ENCODE data around the gene CHRM3.
"Not testable (repeated sequence)": the region's sequence is repeated elsewhere in the genome, so short reads cannot be mapped to it uniquely, and the experiment has no call there.

CHRM3 gene

DNA sequence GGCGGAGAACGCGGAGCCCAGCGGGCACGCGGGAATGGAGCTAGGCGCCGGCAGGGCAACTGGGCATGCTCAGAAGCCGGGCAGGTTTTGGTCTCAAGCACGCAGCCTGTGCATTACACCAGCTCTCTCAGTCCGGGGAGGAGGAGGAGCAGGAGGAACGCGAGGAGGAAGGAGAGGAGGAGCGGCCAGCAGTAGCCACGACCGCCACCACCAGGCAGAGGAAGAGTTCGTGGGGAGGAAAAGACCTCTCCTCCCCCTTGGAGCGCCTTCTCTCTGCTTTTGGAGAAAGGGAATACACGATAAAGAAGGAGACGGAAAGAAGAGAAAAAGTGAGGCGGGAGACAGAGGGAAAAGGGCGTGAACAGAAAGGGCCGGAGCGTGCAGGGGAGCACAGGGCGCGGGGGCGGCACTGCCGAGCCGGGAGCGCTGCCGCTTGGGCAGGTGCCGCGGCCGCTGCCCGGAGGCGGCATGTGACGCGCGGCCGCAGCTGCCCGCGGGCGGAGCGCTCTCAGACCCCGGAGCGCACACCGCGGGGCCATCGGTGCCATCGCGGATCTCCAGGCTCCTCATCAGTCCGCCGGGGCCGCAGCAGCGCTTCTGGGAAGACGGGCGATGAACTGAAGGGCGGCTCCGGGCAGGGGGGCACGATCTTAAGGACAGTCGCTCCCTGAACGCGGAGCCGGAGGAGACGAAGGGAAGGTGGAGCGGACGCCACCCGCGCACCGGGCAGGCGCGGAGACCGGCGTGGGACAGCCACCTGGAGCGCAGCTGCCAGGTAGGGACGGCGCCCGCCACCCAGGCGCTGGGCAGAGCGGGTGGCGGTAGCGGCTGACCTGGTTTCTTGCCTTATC lies at the start of gene CHRM3:
TSS of gene CHRM3 (plus strand) at position 116 of the 851 bp plus-strand sequence. CDS start 520,884 bp downstream, outside the sequence.
- no peak within 1 kb of the TSS for H3K27ac Mint-ChIP-seq
- H3K36me3 Mint-ChIP-seq (ENCODE audit: low read depth): no peaks in the 10 kb centered on the region
- H3K4me3 Mint-ChIP-seq: peak within 1 kb of the TSS; percentile 78
- H3K27me3 Mint-ChIP-seq: peaks cover 64% of the 10 kb centered on the region
- DNase-seq: peak; percentile 43
- no peaks in the 10 kb centered on the region for H3K9me3 Mint-ChIP-seq
- H3K4me1 Mint-ChIP-seq (ENCODE audit: low read depth): peaks cover 23% of the 10 kb centered on the region

DNA sequence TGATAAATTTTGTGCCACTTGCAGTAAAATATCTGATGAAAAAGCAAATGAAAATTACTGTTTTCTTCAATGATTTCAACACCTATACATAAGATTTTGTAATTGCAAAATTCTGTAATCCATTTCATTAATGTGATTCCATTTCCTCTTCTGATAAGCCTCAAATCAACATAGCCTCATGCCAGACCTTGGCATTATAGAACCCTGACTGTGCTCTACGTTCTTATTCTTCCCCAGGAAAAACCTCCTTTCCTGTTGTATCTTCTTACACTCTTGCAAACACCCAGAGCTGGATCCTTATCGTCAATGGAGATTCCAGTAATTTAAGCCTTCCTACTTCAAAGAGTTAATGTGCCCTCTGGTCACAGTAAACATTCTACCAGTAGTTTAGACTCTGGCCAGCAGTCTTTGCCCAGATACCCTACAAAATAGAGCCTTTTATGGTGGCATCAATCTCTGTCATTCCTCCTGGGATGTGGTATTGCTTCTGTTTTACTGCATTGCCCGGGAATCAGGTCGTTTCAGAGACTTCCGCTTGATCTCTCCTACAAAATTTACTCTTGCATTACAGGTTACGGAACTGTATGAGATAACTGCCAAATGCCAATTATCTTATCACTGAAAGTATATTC lies 48.5 kb upstream of the CHRM3 start:
- no peaks in the 10 kb centered on the region for H3K4me1 Mint-ChIP-seq (ENCODE audit: low read depth)
- H3K27me3 Mint-ChIP-seq: no peaks in the 10 kb centered on the region
- no peak overlapping the region for H3K27ac Mint-ChIP-seq
- DNase-seq: no peak
- H3K36me3 Mint-ChIP-seq (ENCODE audit: low read depth): no peaks in the 10 kb centered on the region
- H3K9me3 Mint-ChIP-seq: no peaks in the 10 kb centered on the region
- H3K4me3 Mint-ChIP-seq: no peak overlapping the region

DNA sequence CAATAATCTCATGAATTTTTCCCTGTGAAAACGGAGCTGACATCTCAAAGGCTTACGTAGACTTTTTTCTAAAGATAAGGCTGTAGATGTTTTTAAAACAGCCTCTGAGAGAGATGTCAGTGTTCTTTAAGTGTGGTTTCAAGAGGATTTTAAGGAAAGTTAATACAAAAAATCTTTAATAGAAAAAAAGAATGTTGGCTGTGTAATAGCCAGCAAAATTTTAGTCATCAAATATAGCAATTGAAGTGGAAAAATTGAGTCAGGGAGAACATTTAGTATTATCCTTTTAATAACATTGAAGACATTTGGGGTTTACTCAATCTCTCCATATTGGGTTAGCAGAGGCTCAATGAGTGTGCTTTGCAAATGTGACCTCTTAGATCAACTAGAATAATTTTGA lies 38.6 kb upstream of the CHRM3 start:
- no peak for DNase-seq
- peaks cover 10% of the 10 kb centered on the region for H3K27me3 Mint-ChIP-seq
- H3K9me3 Mint-ChIP-seq: no peaks in the 10 kb centered on the region
- H3K36me3 Mint-ChIP-seq (ENCODE audit: low read depth): no peaks in the 10 kb centered on the region
- H3K4me1 Mint-ChIP-seq (ENCODE audit: low read depth): no peaks in the 10 kb centered on the region
- no peak overlapping the region for H3K27ac Mint-ChIP-seq
- no peak overlapping the region for H3K4me3 Mint-ChIP-seq

DNA sequence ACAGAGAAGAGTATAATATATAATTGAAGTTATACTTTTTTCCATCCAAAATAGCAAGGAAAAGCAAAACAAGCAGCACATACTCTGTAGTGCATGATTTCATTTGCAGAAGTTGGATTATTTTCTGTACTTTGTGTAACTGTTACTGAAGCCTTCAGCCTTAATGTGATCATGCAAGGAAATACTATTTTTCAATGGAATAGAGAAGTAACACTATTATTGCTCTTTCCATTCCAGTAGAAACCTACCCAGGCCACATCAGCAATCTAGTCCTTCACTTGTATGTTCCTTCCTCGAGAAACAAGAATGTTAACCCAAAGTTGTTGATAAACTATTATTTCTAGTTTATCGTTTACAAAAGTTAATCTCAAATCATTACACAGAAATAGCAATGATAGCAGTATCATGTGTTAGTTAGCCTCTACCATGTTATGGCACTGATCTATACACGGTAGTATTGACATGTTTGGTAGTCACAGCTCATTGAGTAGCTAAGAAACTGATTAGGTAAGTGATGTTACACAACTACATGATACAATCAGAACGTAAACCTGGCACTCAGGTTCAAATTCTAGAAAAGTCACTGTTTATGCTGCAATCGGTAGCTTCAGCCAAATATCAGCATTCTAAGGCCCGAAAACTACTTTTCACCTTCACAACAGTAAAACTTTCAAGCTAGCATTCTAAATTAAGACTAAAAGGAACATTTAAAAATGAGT lies 37.6 kb upstream of the CHRM3 start:
- Mint-ChIP-seq H3K9me3 (no peaks in the 10 kb centered on the region), H3K4me3 (no peak overlapping the region), H3K36me3 (ENCODE audit: low read depth) (no peaks in the 10 kb centered on the region), H3K27me3 (peaks cover 8% of the 10 kb centered on the region), H3K4me1 (ENCODE audit: low read depth) (no peaks in the 10 kb centered on the region), H3K27ac (no peak overlapping the region)
- DNase-seq: no peak

DNA sequence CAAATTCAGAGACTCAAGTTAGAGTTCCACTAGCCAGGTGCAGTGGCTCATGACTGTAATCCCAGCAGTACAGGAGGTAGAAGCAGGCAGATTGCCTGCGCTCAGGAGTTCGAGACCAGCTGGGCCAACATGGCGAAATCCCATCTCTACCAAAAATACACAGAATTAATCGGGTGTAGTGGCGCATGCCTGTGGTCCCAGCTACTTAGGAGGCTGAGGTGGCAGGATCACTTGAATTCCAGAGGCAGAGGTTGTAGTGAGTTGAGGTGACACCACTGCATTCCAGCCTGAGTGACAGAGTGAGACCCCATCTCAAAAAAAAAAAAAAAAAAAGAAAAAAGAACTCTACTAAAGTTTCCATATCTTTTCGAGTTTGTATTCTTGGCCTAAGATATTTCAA lies 36.7 kb upstream of the CHRM3 start:
- H3K4me3 Mint-ChIP-seq: no peak overlapping the region
- DNase-seq: no peak
- H3K4me1 Mint-ChIP-seq (ENCODE audit: low read depth): no peaks in the 10 kb centered on the region
- peaks cover 6% of the 10 kb centered on the region for H3K27me3 Mint-ChIP-seq
- H3K36me3 Mint-ChIP-seq (ENCODE audit: low read depth): no peaks in the 10 kb centered on the region
- H3K9me3 Mint-ChIP-seq: no peaks in the 10 kb centered on the region
- H3K27ac Mint-ChIP-seq: no peak overlapping the region

GRCh38 chr1:239353536-239353935 lies 32.8 kb upstream of the CHRM3 start:
- Mint-ChIP-seq H3K9me3 (no peaks in the 10 kb centered on the region), H3K27me3 (peaks cover 10% of the 10 kb centered on the region), H3K4me3 (no peak overlapping the region), H3K36me3 (ENCODE audit: low read depth) (no peaks in the 10 kb centered on the region), H3K4me1 (ENCODE audit: low read depth) (no peaks in the 10 kb centered on the region), H3K27ac (no peak overlapping the region)
- no peak for DNase-seq

DNA sequence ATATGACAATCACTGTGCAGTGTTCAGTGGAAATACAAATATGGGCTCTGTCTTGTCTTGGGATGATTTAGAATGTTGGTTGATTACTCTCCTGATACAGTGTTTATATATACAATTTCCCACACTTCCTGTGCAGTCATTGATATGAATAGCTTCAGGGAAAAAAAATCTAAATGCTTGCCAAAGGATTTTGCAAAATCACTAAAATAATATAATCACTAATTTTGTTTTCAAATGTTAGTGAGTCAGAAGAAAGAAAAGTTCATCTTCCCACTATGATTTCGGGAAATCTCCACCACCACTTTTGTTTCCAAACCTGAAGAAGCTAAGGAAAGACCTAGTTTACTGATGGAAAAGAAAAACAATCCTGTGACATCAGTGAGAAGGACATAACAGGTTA lies 32.1 kb upstream of the CHRM3 start:
- Mint-ChIP-seq H3K27ac (no peak overlapping the region), H3K9me3 (no peaks in the 10 kb centered on the region), H3K27me3 (peaks cover 10% of the 10 kb centered on the region), H3K4me3 (no peak overlapping the region), H3K36me3 (ENCODE audit: low read depth) (no peaks in the 10 kb centered on the region), H3K4me1 (ENCODE audit: low read depth) (no peaks in the 10 kb centered on the region)
- no peak for DNase-seq

DNA sequence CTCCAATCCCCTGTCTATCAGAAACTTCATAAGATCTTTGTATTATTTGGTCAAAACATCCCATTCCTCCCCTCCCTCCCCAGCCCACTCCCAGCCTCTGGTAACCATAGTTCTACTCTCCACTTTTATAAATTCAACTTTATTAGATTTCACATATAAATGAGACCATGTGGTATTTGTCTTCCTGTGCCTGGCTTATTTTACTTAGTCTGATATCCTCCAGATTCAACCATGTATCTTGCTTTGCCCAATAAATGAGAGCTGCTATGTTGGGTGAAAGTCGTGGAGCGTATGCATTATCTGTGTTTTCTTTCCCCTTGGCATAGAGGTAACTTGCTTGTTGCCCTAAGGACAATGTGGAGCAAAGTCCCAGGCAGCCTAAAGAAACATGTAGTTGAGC lies 28.5 kb upstream of the CHRM3 start:
- no peaks in the 10 kb centered on the region for H3K4me1 Mint-ChIP-seq (ENCODE audit: low read depth)
- H3K4me3 Mint-ChIP-seq: no peak overlapping the region
- no peaks in the 10 kb centered on the region for H3K36me3 Mint-ChIP-seq (ENCODE audit: low read depth)
- H3K9me3 Mint-ChIP-seq: no peaks in the 10 kb centered on the region
- H3K27ac Mint-ChIP-seq: no peak overlapping the region
- H3K27me3 Mint-ChIP-seq: peaks cover 10% of the 10 kb centered on the region
- DNase-seq: no peak

- Mint-ChIP-seq H3K4me3 (no peak overlapping the region), H3K27ac (no peak overlapping the region), H3K36me3 (ENCODE audit: low read depth) (no peaks in the 10 kb centered on the region), H3K4me1 (ENCODE audit: low read depth) (no peaks in the 10 kb centered on the region), H3K9me3 (no peaks in the 10 kb centered on the region), H3K27me3 (peaks cover 4% of the 10 kb centered on the region)
- DNase-seq: no peak
Observed at GRCh38 chr1:239361403-239361802, 25.0 kb upstream of the CHRM3 start.

DNA sequence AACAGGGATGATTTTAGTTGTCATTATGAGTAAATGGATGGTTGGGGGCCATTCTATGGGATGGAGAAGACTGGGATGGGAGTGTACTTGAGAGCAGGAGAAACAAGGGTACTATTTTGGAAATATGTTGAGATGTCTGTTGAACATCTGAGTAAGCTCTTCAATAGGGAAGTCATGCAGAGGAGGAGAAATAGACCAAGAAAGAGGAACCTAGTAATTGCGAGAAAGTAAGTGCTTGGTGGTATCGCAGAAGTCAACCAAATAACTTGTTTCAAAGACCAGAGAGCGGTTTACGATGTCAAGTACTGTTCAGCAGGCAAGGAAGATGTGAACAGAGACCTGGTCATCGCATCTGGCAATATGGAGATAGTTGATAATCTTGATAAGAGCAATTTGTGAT lies 22.4 kb upstream of the CHRM3 start:
- no peak for DNase-seq
- Mint-ChIP-seq H3K4me3 (no peak overlapping the region), H3K36me3 (ENCODE audit: low read depth) (no peaks in the 10 kb centered on the region), H3K9me3 (no peaks in the 10 kb centered on the region), H3K27me3 (no peaks in the 10 kb centered on the region), H3K4me1 (ENCODE audit: low read depth) (no peaks in the 10 kb centered on the region), H3K27ac (no peak overlapping the region)

GRCh38 chr1:239367196-239367810 lies 19.1 kb upstream of the CHRM3 start:
- H3K27me3 Mint-ChIP-seq: peaks cover 19% of the 10 kb centered on the region
- no peak for DNase-seq
- H3K4me1 Mint-ChIP-seq (ENCODE audit: low read depth): no peaks in the 10 kb centered on the region
- H3K9me3 Mint-ChIP-seq: no peaks in the 10 kb centered on the region
- no peak overlapping the region for H3K27ac Mint-ChIP-seq
- H3K4me3 Mint-ChIP-seq: no peak overlapping the region
- H3K36me3 Mint-ChIP-seq (ENCODE audit: low read depth): no peaks in the 10 kb centered on the region

- no peak overlapping the region for H3K4me3 Mint-ChIP-seq
- no peaks in the 10 kb centered on the region for H3K36me3 Mint-ChIP-seq (ENCODE audit: low read depth)
- no peaks in the 10 kb centered on the region for H3K4me1 Mint-ChIP-seq (ENCODE audit: low read depth)
- no peaks in the 10 kb centered on the region for H3K9me3 Mint-ChIP-seq
- peaks cover 19% of the 10 kb centered on the region for H3K27me3 Mint-ChIP-seq
- no peak for DNase-seq
- H3K27ac Mint-ChIP-seq: no peak overlapping the region
Observed at GRCh38 chr1:239368436-239369109, 17.8 kb upstream of the CHRM3 start.

GRCh38 chr1:239370869-239371268 lies 15.5 kb upstream of the CHRM3 start:
- not testable (repeated sequence) for H3K36me3 Mint-ChIP-seq (ENCODE audit: low read depth); H3K9me3 Mint-ChIP-seq; H3K4me1 Mint-ChIP-seq (ENCODE audit: low read depth); H3K4me3 Mint-ChIP-seq; DNase-seq; H3K27ac Mint-ChIP-seq
- peaks cover 19% of the 10 kb centered on the region for H3K27me3 Mint-ChIP-seq

DNA sequence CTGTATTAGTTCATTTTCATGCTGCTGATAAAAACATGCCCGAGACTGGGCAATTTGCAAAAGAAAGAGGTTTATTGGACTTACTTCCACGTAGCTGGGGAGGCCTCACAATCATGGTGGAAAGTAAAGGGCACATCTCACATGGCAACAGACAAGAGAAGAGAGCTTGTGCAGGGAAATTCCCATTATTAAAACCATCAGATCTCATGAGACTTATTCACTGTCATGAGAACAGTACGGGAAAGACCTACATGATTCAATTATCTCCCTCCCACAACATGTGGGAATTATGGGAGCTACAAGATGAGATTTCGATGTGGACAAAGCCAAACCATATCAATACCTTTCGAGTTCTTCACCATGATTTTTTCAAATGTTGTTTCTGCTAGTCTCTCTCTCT lies 3.7 kb upstream of the CHRM3 start:
- H3K27ac Mint-ChIP-seq: no peak overlapping the region
- no peaks in the 10 kb centered on the region for H3K9me3 Mint-ChIP-seq
- peaks cover 16% of the 10 kb centered on the region for H3K4me1 Mint-ChIP-seq (ENCODE audit: low read depth)
- H3K36me3 Mint-ChIP-seq (ENCODE audit: low read depth): no peaks in the 10 kb centered on the region
- peaks cover 30% of the 10 kb centered on the region for H3K27me3 Mint-ChIP-seq
- DNase-seq: no peak
- H3K4me3 Mint-ChIP-seq: no peak overlapping the region

Data from activated T-cell treated with anti-CD3 and anti-CD28 coated beads, Interleukin-2, amount 50 U/mL, for 24 hours (primary cell).